HCT116 (cell line): ENCODE data around the gene ZBTB47. TPM values are rescaled to one million over a fixed set of nuclear protein-coding genes. Genes with fewer than 3 reads are reported as not detected.

Source experiments
- ATAC-seq: fragments of 200-7000 bp; cut with Tn5 transposase; 2 replicates; pipeline ENCODE4 v1.9.1; 2020; ENCODE audit warnings: mild to moderate bottlenecking, moderate library complexity
- BruUV-seq: library from RNA; stranded (reverse); fragments of 400-500 nt; replicated peaks from 2 replicates; lab custom pipeline; 2021; lab: Mats Ljungman, UMichigan
- CTCF ChIA-PET: fragments of 300-600 bp; sonication (Branson Sonifier 250); formaldehyde crosslinking; loops from one replicate; lab custom pipeline; 2021; ENCODE audit warnings: antibody characterized with exemption; lab: Charles Lee
- POLR2A ChIA-PET: fragments of 300-600, 350-600 bp; sonication (Branson Sonifier 250); formaldehyde crosslinking; loops from one replicate; lab custom pipeline; 2021; ENCODE audit warnings: antibody characterized with exemption; lab: Charles Lee
- RAD21 ChIA-PET, 2 experiments: fragments of 300-600 bp; sonication (Branson Sonifier 250); formaldehyde crosslinking; loops; one replicate each; lab custom pipeline; 2023; ENCODE audit warnings: low total read pairs in 2 of 2; ENCODE audit not compliant: uncharacterized antibody in 2 of 2, unreplicated experiment in 2 of 2, low non-redundant PET in 1 of 2; lab: Charles Lee
- DNase-seq: peaks from one replicate; pipeline ENCODE4 v3.0.0-alpha.2; 2010; ENCODE audit warnings: low read depth, low spot score
- H2AFZ ChIP-seq: fragments of 200-600 bp; shearing (Covaris generic), sonication (generic); 2 replicates; pipeline ENCODE4 v1.6.1; 2017; ENCODE audit warnings: low read depth, mixed run types, mixed read lengths, antibody characterized with exemption, low read length; ENCODE audit not compliant: poor library complexity, severe bottlenecking
- H3K27ac ChIP-seq: 2 replicates; pipeline ENCODE4 v1.5.1; 2012; ENCODE audit warnings: low read depth, low read length
- H3K27me3 ChIP-seq: fragments of 200-600 bp; sonication (generic); 2 replicates; pipeline ENCODE4 v1.6.1; 2016; ENCODE audit warnings: mixed run types, low read length, mixed read lengths; ENCODE audit not compliant: insufficient read depth
- H3K36me3 ChIP-seq, 2 experiments: fragments of 200-500 bp in 1 of 2; fragments of 200-600 bp in 1 of 2; sonication (Bioruptor generic) in 1 of 2; sonication (generic) in 1 of 2; 2 replicates each; pipeline versions ENCODE4 v1.5.1 to v1.6.1; 2014 to 2016; ENCODE audit warnings: low read length in 2 of 2, inconsistent platforms in 1 of 2, mixed read lengths in 1 of 2, mixed run types in 1 of 2; ENCODE audit not compliant: insufficient read depth in 2 of 2, control insufficient read depth in 1 of 2
- H3K4me1 ChIP-seq, 2 experiments: fragments of 200-600 bp in 1 of 2; sonication (generic) in 1 of 2; 2 replicates each; pipeline versions ENCODE4 v1.5.1 to v1.6.1; 2012 to 2017; ENCODE audit warnings: low read length in 2 of 2, inconsistent platforms in 1 of 2, mild to moderate bottlenecking in 1 of 2, mixed read lengths in 1 of 2, mixed run types in 1 of 2, moderate library complexity in 1 of 2; ENCODE audit not compliant: insufficient read depth in 2 of 2, control insufficient read depth in 1 of 2
- H3K4me2 ChIP-seq: fragments of 200-600 bp; sonication (generic); 2 replicates; pipeline ENCODE4 v1.6.1; 2017; ENCODE audit warnings: mixed run types, low read length, mixed read lengths
- H3K4me3 ChIP-seq, 2 experiments: fragments of 200-600 bp in 1 of 2; sonication (generic) in 1 of 2; replicated peaks in 1 of 2; 2 replicates each; pipeline ENCODE4 v1.5.1; 2011 to 2016; ENCODE audit warnings: low read length in 2 of 2, control low read depth in 1 of 2, low read depth in 1 of 2, mild to moderate bottlenecking in 1 of 2, mixed read lengths in 1 of 2, mixed run types in 1 of 2
- H3K79me2 ChIP-seq: fragments of 200-600 bp; sonication (generic); 2 replicates; pipeline ENCODE4 v1.6.1; 2017; ENCODE audit warnings: mild to moderate bottlenecking, mixed run types, low read length, moderate library complexity, mixed read lengths; ENCODE audit not compliant: insufficient read depth
- H3K9ac ChIP-seq: fragments of 200-600 bp; sonication (generic); 2 replicates; pipeline ENCODE4 v1.6.1; 2016; ENCODE audit warnings: low read length, mixed read lengths
- H3K9me2 ChIP-seq: fragments of 200-600 bp; sonication (generic), shearing (Covaris generic); 2 replicates; pipeline ENCODE4 v1.6.1; 2017; ENCODE audit warnings: mixed run types, mild to moderate bottlenecking, moderate library complexity; ENCODE audit not compliant: insufficient read depth
- H3K9me3 ChIP-seq, 2 experiments: fragments of 200-500 bp in 1 of 2; fragments of 200-600 bp in 1 of 2; sonication (Bioruptor generic) in 1 of 2; sonication (generic) in 1 of 2; 2 replicates each; pipeline ENCODE4 v1.6.1; 2014 to 2017; ENCODE audit warnings: low read length in 2 of 2, mixed read lengths in 2 of 2, inconsistent platforms in 1 of 2, low read depth in 1 of 2, mild to moderate bottlenecking in 1 of 2, mixed run types in 1 of 2, moderate library complexity in 1 of 2; ENCODE audit not compliant: control insufficient read depth in 1 of 2, insufficient read depth in 1 of 2
- H4K20me1 ChIP-seq: fragments of 200-600 bp; sonication (generic), shearing (Covaris generic); 2 replicates; pipeline ENCODE4 v1.6.1; 2017; ENCODE audit warnings: mixed run types, mild to moderate bottlenecking, moderate library complexity; ENCODE audit not compliant: insufficient read depth
- CEBPB ChIP-seq: IDR thresholded peaks from 2 replicates; pipeline ENCODE4 v1.6.1; 2012; ENCODE audit warnings: low read depth
- ELF1 ChIP-seq: IDR thresholded peaks from 2 replicates; pipeline ENCODE4 v1.6.1; 2012; ENCODE audit warnings: low read depth, borderline replicate concordance
- EZH2 ChIP-seq: fragments of 200-600 bp; sonication (generic); IDR thresholded peaks from 2 replicates; pipeline ENCODE4 v1.6.1; 2017; ENCODE audit warnings: antibody characterized with exemption, mixed run types
- EZH2phosphoT487 ChIP-seq: fragments of 200-600 bp; IDR thresholded peaks from 2 replicates; pipeline ENCODE4 v1.6.1; 2018; ENCODE audit warnings: antibody characterized with exemption, borderline replicate concordance
- FOSL1 ChIP-seq: IDR thresholded peaks from 2 replicates; pipeline ENCODE4 v1.6.1; 2012; ENCODE audit warnings: low read depth
- JUND ChIP-seq: IDR thresholded peaks from 2 replicates; pipeline ENCODE4 v1.6.1; 2012
- POLR2AphosphoS5 ChIP-seq: IDR thresholded peaks from 2 replicates; pipeline ENCODE4 v1.6.1; 2011; ENCODE audit warnings: mild to moderate bottlenecking, low read depth, low read length, moderate library complexity
- SP1 ChIP-seq: IDR thresholded peaks from 2 replicates; pipeline ENCODE4 v1.6.1; 2012; ENCODE audit warnings: low read depth
- TCF7L2 ChIP-seq: IDR thresholded peaks from 2 replicates; pipeline ENCODE4 v1.7.0; 2011; ENCODE audit warnings: borderline replicate concordance, inconsistent platforms; ENCODE audit not compliant: insufficient read depth, insufficient read length; ENCODE audit errors: extremely low read depth
- YY1 ChIP-seq: IDR thresholded peaks from 2 replicates; pipeline ENCODE4 v1.6.1; 2011; ENCODE audit warnings: low read length, low read depth, moderate library complexity, mild to moderate bottlenecking; ENCODE audit not compliant: insufficient replicate concordance; ENCODE audit errors: extremely low read depth
- ZFX ChIP-seq: fragments of 450-650 bp; IDR thresholded peaks from 2 replicates; pipeline ENCODE4 v1.6.1; 2017
- ZNF274 ChIP-seq: fragments of 200-500 bp; sonication (Bioruptor generic); IDR thresholded peaks from 2 replicates; pipeline ENCODE4 v1.6.1; 2014; ENCODE audit warnings: mild to moderate bottlenecking, low read depth, low read length, inconsistent platforms
- intact Hi-C: fragments of 100-400 bp; cut with micrococcal nuclease; formaldehyde crosslinking; loops from 2 replicates; pipeline ENCODE4 v1.10.0; 2022
- total RNA-seq: library from RNA; stranded (reverse); gene quantifications from one replicate; pipeline ENCODE4 v1.2.1, GENCODE V29; 2021; ENCODE audit not compliant: unreplicated experiment
- TF ChIP-seq, protein P1 (sequence below), 3 experiments: fragments of 200-600 bp in 1 of 3; sonication (generic) in 1 of 3; IDR thresholded peaks in 2 of 3; conservative IDR thresholded peaks in 1 of 3; 2 replicates each; pipeline ENCODE4 v1.5.1; 2012 to 2017; ENCODE audit warnings: low read depth in 2 of 3, low read length in 2 of 3, antibody characterized with exemption in 1 of 3, borderline replicate concordance in 1 of 3, control low read depth in 1 of 3, mild to moderate bottlenecking in 1 of 3, mixed read lengths in 1 of 3, mixed run types in 1 of 3, moderate library complexity in 1 of 3; ENCODE audit not compliant: insufficient read depth in 1 of 3
- TF ChIP-seq, protein P2 (sequence below): IDR thresholded peaks from 2 replicates; pipeline ENCODE4 v1.6.1; 2012

The ZBTB47 gene
- total RNA-seq, 1 experiment from 2014 or later, result 6.3 TPM

DNA sequence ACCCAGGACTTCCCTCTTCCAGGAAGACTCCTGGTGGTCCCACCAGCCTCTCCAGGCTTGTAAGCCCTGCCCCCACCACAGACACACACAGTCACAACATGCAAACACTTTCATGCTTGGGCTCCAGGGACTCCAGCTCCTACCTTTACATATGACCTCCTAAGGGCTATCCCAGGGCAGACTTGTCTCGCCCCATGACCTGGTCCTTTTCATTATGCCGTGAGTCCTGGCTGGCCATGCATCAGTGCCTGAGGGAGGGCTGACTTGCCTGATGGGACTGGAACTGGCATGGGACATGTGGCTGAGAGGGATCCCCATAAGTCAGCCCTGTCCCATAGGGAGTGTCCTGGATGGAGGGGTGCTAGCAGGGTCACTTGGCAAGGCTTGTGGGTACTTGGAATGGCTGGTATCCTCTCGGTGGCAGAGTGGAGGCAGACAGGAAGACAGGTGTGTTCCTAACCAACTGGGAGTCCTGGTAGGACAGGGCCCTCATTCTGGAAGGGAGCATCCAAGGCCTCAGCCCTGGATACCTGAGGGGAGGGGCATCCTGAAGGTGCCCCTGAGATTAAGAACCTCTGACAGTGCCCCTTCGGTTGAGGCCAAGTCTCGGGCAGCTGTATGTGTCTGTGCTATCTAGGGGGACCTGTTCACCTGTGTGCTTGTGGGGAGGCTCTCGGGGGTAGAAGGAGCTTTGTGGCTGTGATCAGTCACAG, 49.6 kb downstream of the ZBTB47 start:
- no peaks in the 10 kb centered on the region for H3K4me1 ChIP-seq
- H3K36me3 ChIP-seq, result no peaks in the 10 kb centered on the region
- no peaks in the 10 kb centered on the region for H3K79me2 ChIP-seq
- BruUV-seq, result no TSS peak
- H4K20me1 ChIP-seq, result no peaks in the 10 kb centered on the region
- H3K9me2 ChIP-seq, result no peaks in the 10 kb centered on the region
- intact Hi-C loops, result no loop called here
- H2AFZ ChIP-seq, result no peak overlapping the region
- no peaks in the 10 kb centered on the region for H3K9me3 ChIP-seq
- no peak overlapping the region for H3K4me3 ChIP-seq
- ChIA-PET RAD21 (no interaction called here), CTCF (no interaction called here), POLR2A (no interaction called here)
- ATAC-seq (no peak), DNase-seq (no peak)
- H3K4me2 ChIP-seq, result no peak overlapping the region
- H3K27ac ChIP-seq, result no peak overlapping the region
- H3K9ac ChIP-seq, result no peak overlapping the region
- no peaks in the 10 kb centered on the region for H3K27me3 ChIP-seq
- TF ChIP-seq ZNF274, result no peak
- TF ChIP-seq ELF1, result no peak
- TF ChIP-seq, protein P1, sequence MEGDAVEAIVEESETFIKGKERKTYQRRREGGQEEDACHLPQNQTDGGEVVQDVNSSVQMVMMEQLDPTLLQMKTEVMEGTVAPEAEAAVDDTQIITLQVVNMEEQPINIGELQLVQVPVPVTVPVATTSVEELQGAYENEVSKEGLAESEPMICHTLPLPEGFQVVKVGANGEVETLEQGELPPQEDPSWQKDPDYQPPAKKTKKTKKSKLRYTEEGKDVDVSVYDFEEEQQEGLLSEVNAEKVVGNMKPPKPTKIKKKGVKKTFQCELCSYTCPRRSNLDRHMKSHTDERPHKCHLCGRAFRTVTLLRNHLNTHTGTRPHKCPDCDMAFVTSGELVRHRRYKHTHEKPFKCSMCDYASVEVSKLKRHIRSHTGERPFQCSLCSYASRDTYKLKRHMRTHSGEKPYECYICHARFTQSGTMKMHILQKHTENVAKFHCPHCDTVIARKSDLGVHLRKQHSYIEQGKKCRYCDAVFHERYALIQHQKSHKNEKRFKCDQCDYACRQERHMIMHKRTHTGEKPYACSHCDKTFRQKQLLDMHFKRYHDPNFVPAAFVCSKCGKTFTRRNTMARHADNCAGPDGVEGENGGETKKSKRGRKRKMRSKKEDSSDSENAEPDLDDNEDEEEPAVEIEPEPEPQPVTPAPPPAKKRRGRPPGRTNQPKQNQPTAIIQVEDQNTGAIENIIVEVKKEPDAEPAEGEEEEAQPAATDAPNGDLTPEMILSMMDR (IDR thresholded peaks at IDR 0.05 in 2 of 3, conservative IDR thresholded peaks at IDR 0.05 in 1 of 3; ENCODE audit: borderline replicate concordance in 1 of 3, insufficient read depth in 1 of 3, low read depth in 2 of 3, low read length in 2 of 3), result no peak
- TF ChIP-seq YY1, result no peak
- TF ChIP-seq SP1, result no peak
- TF ChIP-seq POLR2AphosphoS5, result no peak
- no peak for TF ChIP-seq CEBPB
- TF ChIP-seq ZFX, result no peak
- TF ChIP-seq, protein P2, sequence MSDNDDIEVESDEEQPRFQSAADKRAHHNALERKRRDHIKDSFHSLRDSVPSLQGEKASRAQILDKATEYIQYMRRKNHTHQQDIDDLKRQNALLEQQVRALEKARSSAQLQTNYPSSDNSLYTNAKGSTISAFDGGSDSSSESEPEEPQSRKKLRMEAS, result no peak
- no peak for TF ChIP-seq TCF7L2
- TF ChIP-seq EZH2, result no peak
- no peak for TF ChIP-seq JUND
- TF ChIP-seq FOSL1, result no peak
- TF ChIP-seq EZH2phosphoT487, result no peak
